GM19099 (cell line): ENCODE data around the gene BAHCC1.

Experiments used
- POLR2A ChIP-seq: IDR thresholded peaks from 3 replicates; pipeline ENCODE4 v1.6.1; 2011; ENCODE audit warnings: low read depth; ENCODE audit not compliant: insufficient read length; ENCODE audit errors: extremely low read depth

BAHCC1 gene

GRCh38 chr17:81459224-81459623 lies 64.0 kb downstream of the BAHCC1 start:
- TF ChIP-seq POLR2A: no peak

- TF ChIP-seq POLR2A: no peak
These were observed 64.6 kb downstream of the BAHCC1 start for GRCh38 chr17:81459864-81460263.

- no peak for TF ChIP-seq POLR2A
These were observed 65.7 kb downstream of the BAHCC1 start for GRCh38 chr17:81460856-81461460.

GRCh38 chr17:81461607-81462500 lies 66.6 kb downstream of the BAHCC1 start:
- no peak for TF ChIP-seq POLR2A

GRCh38 chr17:81462506-81463125 lies 67.4 kb downstream of the BAHCC1 start:
- no peak for TF ChIP-seq POLR2A

- no peak for TF ChIP-seq POLR2A
These were observed 68.2 kb downstream of the BAHCC1 start for GRCh38 chr17:81463506-81463905.

GRCh38 chr17:81464586-81464985 lies 69.3 kb downstream of the BAHCC1 start:
- TF ChIP-seq POLR2A: no peak

GRCh38 chr17:81465910-81466309 lies 70.7 kb downstream of the BAHCC1 start:
- TF ChIP-seq POLR2A: no peak

GRCh38 chr17:81466564-81467472 lies 71.6 kb downstream of the BAHCC1 start:
- TF ChIP-seq POLR2A: no peak

- no peak for TF ChIP-seq POLR2A
These were observed 73.0 kb downstream of the BAHCC1 start for GRCh38 chr17:81468111-81468769.

GRCh38 chr17:81468770-81469121 lies 73.5 kb downstream of the BAHCC1 start:
- TF ChIP-seq POLR2A: no peak

- TF ChIP-seq POLR2A: no peak
These were observed 74.0 kb downstream of the BAHCC1 start for GRCh38 chr17:81469266-81469665.

- no peak for TF ChIP-seq POLR2A
These were observed 75.2 kb downstream of the BAHCC1 start for GRCh38 chr17:81470270-81470943.
